DND-41 (cell line): Measurements from ENCODE around the gene MARCHF10.

Experiments used
- ATAC-seq: fragments of 200-7000 bp; cut with Tn5 transposase; 3 replicates; pipeline ENCODE4 v1.9.1; 2021; ENCODE audit warnings: low read depth; ENCODE audit not compliant: insufficient read depth
- DNase-seq: peaks from one replicate; pipeline ENCODE4 v3.0.0-alpha.2; 2020
- H2AFZ ChIP-seq: 2 replicates; pipeline ENCODE4 v1.6.0; 2012; ENCODE audit warnings: low read depth, low read length
- H3K27ac ChIP-seq: 2 replicates; pipeline ENCODE4 v1.5.1; 2012; ENCODE audit warnings: low read length, inconsistent platforms
- H3K27me3 ChIP-seq: fragments of 200-600 bp; sonication (generic); 2 replicates; pipeline ENCODE4 v1.6.0; 2012; ENCODE audit warnings: low read length, mild to moderate bottlenecking, inconsistent platforms; ENCODE audit not compliant: insufficient read depth, poor library complexity
- H3K36me3 ChIP-seq: 2 replicates; pipeline ENCODE4 v1.5.1; 2012; ENCODE audit warnings: low read length, inconsistent platforms; ENCODE audit not compliant: insufficient read depth
- H3K4me1 ChIP-seq: 2 replicates; pipeline ENCODE4 v1.5.1; 2012; ENCODE audit warnings: mild to moderate bottlenecking, low read length; ENCODE audit not compliant: insufficient read depth
- H3K4me2 ChIP-seq: 2 replicates; pipeline ENCODE4 v1.6.0; 2012; ENCODE audit warnings: mild to moderate bottlenecking, moderate library complexity, low read length, inconsistent platforms; ENCODE audit not compliant: insufficient read depth
- H3K4me3 ChIP-seq, 2 experiments: fragments of 200-600 bp in 1 of 2; shearing (Covaris generic) in 1 of 2; 2 replicates each; pipeline ENCODE4 v1.5.1; 2012 to 2016; ENCODE audit warnings: inconsistent platforms in 2 of 2, low read length in 2 of 2, mild to moderate bottlenecking in 2 of 2, low read depth in 1 of 2, moderate library complexity in 1 of 2
- H3K79me2 ChIP-seq: 2 replicates; pipeline ENCODE4 v1.6.0; 2012; ENCODE audit warnings: low read length, inconsistent platforms; ENCODE audit not compliant: insufficient read depth
- H3K9ac ChIP-seq: 2 replicates; pipeline ENCODE4 v1.6.0; 2012; ENCODE audit warnings: low read depth, mild to moderate bottlenecking, inconsistent platforms, low read length, moderate library complexity
- H3K9me3 ChIP-seq: 2 replicates; pipeline ENCODE4 v1.5.1; 2012; ENCODE audit warnings: low read length, moderate library complexity, mild to moderate bottlenecking, inconsistent platforms; ENCODE audit not compliant: insufficient read depth, severe bottlenecking
- H4K20me1 ChIP-seq: 2 replicates; pipeline ENCODE4 v1.6.0; 2012; ENCODE audit warnings: low read length; ENCODE audit not compliant: insufficient read depth
- CTCF ChIP-seq: IDR thresholded peaks from 2 replicates; pipeline ENCODE4 v1.5.1; 2012; ENCODE audit warnings: borderline replicate concordance, low read length, moderate library complexity, mild to moderate bottlenecking; ENCODE audit not compliant: poor library complexity, severe bottlenecking; ENCODE audit errors: extremely low read depth
- EZH2 ChIP-seq: IDR thresholded peaks from 3 replicates; pipeline ENCODE4 v1.6.1; 2012; ENCODE audit warnings: borderline replicate concordance, low read depth, mild to moderate bottlenecking, moderate library complexity, low read length, inconsistent platforms; ENCODE audit not compliant: severe bottlenecking

MARCHF10 gene

GRCh38 chr17:62792447-62792800, 15.7 kb downstream of the MARCHF10 start:
- no peak for ATAC-seq
- Histone ChIP-seq H3K27ac (no peak overlapping the region), H4K20me1 (no peaks in the 10 kb centered on the region), H3K4me1 (no peaks in the 10 kb centered on the region), H2AFZ (no peak overlapping the region), H3K36me3 (no peaks in the 10 kb centered on the region), H3K9ac (no peak overlapping the region), H3K4me2 (no peak overlapping the region), H3K4me3 (no peak overlapping the region), H3K27me3 (peaks cover 11% of the 10 kb centered on the region), H3K9me3 (peaks cover 3% of the 10 kb centered on the region), H3K79me2 (no peaks in the 10 kb centered on the region)
- DNase-seq: no peak
- no peak for TF ChIP-seq EZH2
- no peak for TF ChIP-seq CTCF

- peaks cover 3% of the 10 kb centered on the region for H3K9me3 ChIP-seq
- DNase-seq (no peak), ATAC-seq (no peak)
- H2AFZ ChIP-seq: no peak overlapping the region
- H3K4me1 ChIP-seq: no peaks in the 10 kb centered on the region
- no peak overlapping the region for H3K4me3 ChIP-seq
- peaks cover 11% of the 10 kb centered on the region for H3K27me3 ChIP-seq
- no peak overlapping the region for H3K9ac ChIP-seq
- H3K79me2 ChIP-seq: no peaks in the 10 kb centered on the region
- TF ChIP-seq EZH2 (no peak), CTCF (no peak)
- H3K36me3 ChIP-seq: no peaks in the 10 kb centered on the region
- no peaks in the 10 kb centered on the region for H4K20me1 ChIP-seq
- no peak overlapping the region for H3K4me2 ChIP-seq
- no peak overlapping the region for H3K27ac ChIP-seq
These were observed 16.2 kb downstream of the MARCHF10 start for GRCh38 chr17:62791767-62792446.

DNA sequence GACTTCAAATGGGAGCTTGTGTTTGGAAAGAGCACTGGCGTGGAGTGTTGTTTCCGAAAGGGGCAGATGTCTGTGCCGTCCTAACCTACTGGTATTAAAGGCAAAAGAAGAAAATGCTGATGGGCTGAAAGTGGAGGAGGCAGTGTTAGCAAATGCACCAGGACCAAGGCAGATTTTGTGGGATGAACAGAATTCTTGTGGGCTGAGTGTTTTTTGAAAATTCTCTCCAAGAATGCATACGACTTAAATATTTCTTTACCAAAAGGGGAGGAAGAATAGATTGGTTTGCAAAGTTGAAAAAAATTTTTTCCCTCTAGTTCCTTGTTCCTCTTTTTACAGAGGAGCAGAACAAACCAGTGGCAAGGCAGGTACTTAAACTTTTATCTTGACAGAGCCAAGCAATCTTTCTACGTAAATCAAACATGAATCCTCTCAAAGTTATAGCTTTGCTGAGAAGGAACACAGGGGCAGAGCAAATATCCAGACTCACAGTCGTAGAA, 16.8 kb downstream of the MARCHF10 start:
- no peak overlapping the region for H3K4me2 ChIP-seq
- no peaks in the 10 kb centered on the region for H3K36me3 ChIP-seq
- no peaks in the 10 kb centered on the region for H4K20me1 ChIP-seq
- no peak overlapping the region for H2AFZ ChIP-seq
- peaks cover 3% of the 10 kb centered on the region for H3K9me3 ChIP-seq
- no peaks in the 10 kb centered on the region for H3K79me2 ChIP-seq
- H3K27me3 ChIP-seq: peaks cover 11% of the 10 kb centered on the region
- no peak overlapping the region for H3K9ac ChIP-seq
- DNase-seq: no peak
- no peak for ATAC-seq
- H3K27ac ChIP-seq: no peak overlapping the region
- H3K4me3 ChIP-seq: no peak overlapping the region
- TF ChIP-seq EZH2: no peak
- no peak for TF ChIP-seq CTCF
- H3K4me1 ChIP-seq: no peaks in the 10 kb centered on the region
